ENCODE measurements around the gene BRD9. TPM values are rescaled to one million over a fixed set of nuclear protein-coding genes. Genes with fewer than 3 reads are reported as not detected.
"Not testable (repeated sequence)": the region's sequence is repeated elsewhere in the genome, so short reads cannot be mapped to it uniquely, and the experiment has no call there.

BRD9 gene
- total RNA-seq, 2 donors from 2014 or later: 18.9 to 47.1 TPM

- H3K36me3 ChIP-seq (replicated peaks in 1 of 2; ENCODE audit: insufficient read depth in 1 of 2, low read depth in 2 of 2): no peaks in the 10 kb centered on the region
- DNase-seq: peak in 1 of 4 donors; percentile 3
- intact Hi-C loops (cut with DNase I): no loop called here
- no peak overlapping the region for H3K4me3 ChIP-seq
- H3K27me3 ChIP-seq: no peaks in the 10 kb centered on the region
- H3K4me1 ChIP-seq: no peaks in the 10 kb centered on the region
- WGBS, 2 donors: 78 to 83% methylated on average over 11 to 16 of the region's 16 CpGs
- H3K27ac ChIP-seq: no peak overlapping the region
- no peak for ATAC-seq
- TF ChIP-seq CTCF (IDR thresholded peaks at IDR 0.05) (no peak), POLR2A (IDR thresholded peaks at IDR 0.05) (no peak)
- no peaks in the 10 kb centered on the region for H3K9me3 ChIP-seq
These were observed 35.8 kb downstream of the BRD9 start for GRCh38 chr5:856531-857425.

GRCh38 chr5:855771-856530, 36.6 kb downstream of the BRD9 start:
- intact Hi-C loops (cut with DNase I): no loop called here
- Histone ChIP-seq H3K9me3 (no peaks in the 10 kb centered on the region), H3K27me3 (no peaks in the 10 kb centered on the region), H3K36me3 (replicated peaks in 1 of 2; ENCODE audit: insufficient read depth in 1 of 2, low read depth in 2 of 2) (no peaks in the 10 kb centered on the region), H3K4me3 (no peak overlapping the region), H3K4me1 (no peaks in the 10 kb centered on the region), H3K27ac (no peak overlapping the region)
- WGBS, 2 donors: 66 to 72% methylated on average over 21 of the region's 21 CpGs
- ATAC-seq (no peak), DNase-seq (peak in 2 of 4 donors; percentile 3 to 11)
- TF ChIP-seq CTCF (IDR thresholded peaks at IDR 0.05) (no peak), POLR2A (IDR thresholded peaks at IDR 0.05) (no peak)

- no peak for ATAC-seq
- H3K9me3 ChIP-seq: no peaks in the 10 kb centered on the region
- 78 to 80% methylated on average over 29 to 30 of the region's 32 CpGs for WGBS, 2 donors
- H3K4me3 ChIP-seq: no peak overlapping the region
- peak in 1 of 4 donors; percentile 5 for DNase-seq
- no peak for TF ChIP-seq POLR2A (IDR thresholded peaks at IDR 0.05)
- no peak for TF ChIP-seq CTCF (IDR thresholded peaks at IDR 0.05)
- no peak overlapping the region for H3K27ac ChIP-seq
- no peaks in the 10 kb centered on the region for H3K36me3 ChIP-seq (replicated peaks in 1 of 2; ENCODE audit: insufficient read depth in 1 of 2, low read depth in 2 of 2)
- no peaks in the 10 kb centered on the region for H3K4me1 ChIP-seq
- intact Hi-C loops (cut with DNase I): no loop called here
- H3K27me3 ChIP-seq: no peaks in the 10 kb centered on the region
These were observed 37.4 kb downstream of the BRD9 start for GRCh38 chr5:854966-855743.

GRCh38 chr5:854217-854616, 38.4 kb downstream of the BRD9 start:
- TF ChIP-seq POLR2A (IDR thresholded peaks at IDR 0.05): no peak
- no peak for TF ChIP-seq CTCF (IDR thresholded peaks at IDR 0.05)
- 64% methylated on average over 10 to 13 of the region's 13 CpGs for WGBS, 2 donors
- DNase-seq: peak in 1 of 4 donors; percentile 9
- H3K27me3 ChIP-seq: no peaks in the 10 kb centered on the region
- H3K4me1 ChIP-seq: no peaks in the 10 kb centered on the region
- H3K36me3 ChIP-seq (replicated peaks in 1 of 2; ENCODE audit: insufficient read depth in 1 of 2, low read depth in 2 of 2): no peaks in the 10 kb centered on the region
- no peak for ATAC-seq
- no peaks in the 10 kb centered on the region for H3K9me3 ChIP-seq
- H3K27ac ChIP-seq: no peak overlapping the region
- no peak overlapping the region for H3K4me3 ChIP-seq
- intact Hi-C loops (cut with DNase I): no loop called here

- H3K9me3 ChIP-seq; H3K4me1 ChIP-seq; H3K36me3 ChIP-seq (replicated peaks in 1 of 2; ENCODE audit: insufficient read depth in 1 of 2, low read depth in 2 of 2); H3K27me3 ChIP-seq; H3K27ac ChIP-seq; ATAC-seq; intact Hi-C loops (cut with DNase I); H3K4me3 ChIP-seq: not testable (repeated sequence)
- WGBS, 2 donors: 64 to 71% methylated on average over 14 to 18 of the region's 18 CpGs
- peak in 1 of 4 donors; percentile 8 for DNase-seq
These were observed 39.0 kb downstream of the BRD9 start for GRCh38 chr5:853416-854090.

Measured in body of pancreas (tissue), 4 donors.